HG02840 (cell line): ENCODE data around the gene EIF4EBP3.

ENCODE experiments used
- ATAC-seq: cut with Tn5 transposase; IDR thresholded peaks from one replicate; pipeline ENCODE4 v1.9.1; 2021; ENCODE audit warnings: mild to moderate bottlenecking, moderate library complexity, moderate number of reproducible peaks; ENCODE audit not compliant: unreplicated experiment, low FRiP score

EIF4EBP3 gene

DNA sequence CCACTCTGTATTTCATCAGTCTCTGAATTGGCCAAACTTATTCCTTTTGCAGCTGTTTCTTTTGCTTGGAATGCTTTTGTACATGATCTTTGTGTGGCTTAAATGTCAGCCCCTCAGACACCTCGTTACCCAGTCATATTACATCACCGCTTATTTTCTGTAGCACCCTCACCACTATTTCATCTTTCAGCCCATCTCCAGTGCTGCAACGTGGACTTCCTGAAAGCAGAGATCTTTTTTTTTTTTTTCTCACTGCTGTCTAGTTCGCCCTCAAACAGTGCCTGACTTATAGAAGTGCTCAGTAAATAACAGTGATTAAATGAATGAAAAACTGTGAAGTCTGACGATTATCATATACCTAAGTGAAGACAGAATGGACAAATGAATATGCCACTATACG, 9.0 kb downstream of the EIF4EBP3 start:
- no peak for ATAC-seq

DNA sequence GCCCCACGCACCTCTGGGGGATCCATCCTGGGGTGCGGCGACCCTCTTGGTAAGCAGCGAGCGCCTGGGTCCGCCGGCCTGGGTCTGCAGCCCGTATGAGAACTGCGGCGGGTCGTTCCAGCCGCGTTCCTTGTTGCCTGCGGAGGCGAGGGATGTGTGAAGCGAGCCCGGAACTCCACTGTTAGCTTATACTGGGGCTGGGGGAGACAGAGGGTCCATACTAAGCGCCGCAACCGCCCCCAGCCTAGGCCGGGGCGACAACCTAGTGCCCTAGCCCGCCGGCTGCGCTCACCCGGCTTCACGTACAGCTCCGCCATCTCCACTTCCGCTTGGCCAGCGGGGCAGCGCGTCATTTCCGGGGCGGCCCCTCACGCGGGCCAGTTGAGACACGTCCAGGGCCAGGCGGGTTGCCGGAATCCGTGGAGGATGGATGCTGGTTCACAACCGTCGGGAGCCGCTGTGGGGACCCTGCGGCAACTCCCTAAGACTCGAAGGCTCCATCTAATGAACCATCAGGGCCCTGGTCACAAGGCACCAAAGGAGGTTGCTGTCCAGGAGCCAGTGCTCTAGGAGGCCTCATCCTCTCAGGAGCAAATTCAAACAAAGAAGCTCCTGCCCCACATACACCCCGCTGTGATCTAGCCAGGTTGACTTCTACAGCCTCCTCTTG, 9.8 kb downstream of the EIF4EBP3 start, which contains the start of gene SRA1:
SRA1 (minus strand) TSS at position 338 of the 670 bp plus-strand sequence; CDS start at position 317, 21 bp downstream.
- ATAC-seq = peak; percentile 96

DNA sequence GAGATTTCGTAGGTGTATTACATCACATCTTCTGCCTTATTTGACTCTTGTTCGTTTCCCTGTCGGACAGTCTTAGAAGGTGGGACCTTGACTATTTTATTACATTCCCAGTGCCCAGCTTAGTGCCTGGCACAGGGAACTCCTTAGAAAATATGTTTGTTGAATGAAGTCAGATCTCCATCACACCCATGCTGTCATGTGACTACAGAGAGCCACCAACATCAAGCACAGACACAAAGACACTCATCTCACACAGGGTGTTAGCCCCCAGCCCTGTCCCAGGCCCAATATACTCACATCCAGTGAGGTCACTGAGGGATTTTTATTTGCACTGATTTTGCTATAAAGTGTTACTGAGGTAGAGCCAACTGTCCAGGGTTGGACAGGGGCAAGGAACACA, 10.5 kb downstream of the EIF4EBP3 start:
- no peak for ATAC-seq

DNA sequence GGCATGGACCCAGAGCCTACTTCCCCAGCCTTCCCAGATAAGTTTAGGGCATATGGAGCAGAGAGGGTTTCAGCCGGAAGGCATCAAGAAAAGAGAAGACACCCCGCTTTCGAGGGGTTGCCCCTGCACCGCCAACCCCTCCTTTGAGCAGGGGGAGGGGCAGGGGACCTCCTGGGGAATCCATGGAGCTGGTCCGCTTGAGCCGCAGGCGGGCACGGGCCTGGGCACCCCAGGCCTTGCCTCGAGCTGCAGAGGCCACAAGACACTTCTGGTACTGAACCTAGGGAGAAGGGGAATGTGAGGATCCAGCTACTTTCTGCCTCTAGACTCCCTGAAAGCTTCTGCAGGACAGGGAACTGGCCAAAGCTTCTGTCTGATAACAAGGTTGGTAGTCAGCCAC, 11.1 kb downstream of the EIF4EBP3 start:
- no peak for ATAC-seq

DNA sequence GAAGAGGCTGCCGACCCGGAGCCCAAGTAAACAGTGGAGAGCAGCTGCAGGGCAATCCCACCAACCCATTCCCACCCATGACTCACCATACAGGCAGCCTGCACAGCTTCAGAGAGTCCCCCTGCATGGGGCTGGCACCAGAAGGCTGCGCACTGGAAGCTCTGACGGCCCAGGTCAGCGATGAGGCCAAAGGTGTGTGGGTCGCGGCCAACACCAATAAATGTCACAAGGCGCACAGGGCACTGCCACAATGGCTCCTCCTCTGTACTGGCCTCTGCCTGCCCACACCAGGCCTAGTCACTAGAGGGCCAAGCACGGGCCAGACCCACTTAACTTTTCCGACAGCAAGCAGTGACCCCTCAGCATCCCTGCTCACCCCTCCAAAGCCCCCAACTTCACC, 12.8 kb downstream of the EIF4EBP3 start:
- no peak for ATAC-seq

DNA sequence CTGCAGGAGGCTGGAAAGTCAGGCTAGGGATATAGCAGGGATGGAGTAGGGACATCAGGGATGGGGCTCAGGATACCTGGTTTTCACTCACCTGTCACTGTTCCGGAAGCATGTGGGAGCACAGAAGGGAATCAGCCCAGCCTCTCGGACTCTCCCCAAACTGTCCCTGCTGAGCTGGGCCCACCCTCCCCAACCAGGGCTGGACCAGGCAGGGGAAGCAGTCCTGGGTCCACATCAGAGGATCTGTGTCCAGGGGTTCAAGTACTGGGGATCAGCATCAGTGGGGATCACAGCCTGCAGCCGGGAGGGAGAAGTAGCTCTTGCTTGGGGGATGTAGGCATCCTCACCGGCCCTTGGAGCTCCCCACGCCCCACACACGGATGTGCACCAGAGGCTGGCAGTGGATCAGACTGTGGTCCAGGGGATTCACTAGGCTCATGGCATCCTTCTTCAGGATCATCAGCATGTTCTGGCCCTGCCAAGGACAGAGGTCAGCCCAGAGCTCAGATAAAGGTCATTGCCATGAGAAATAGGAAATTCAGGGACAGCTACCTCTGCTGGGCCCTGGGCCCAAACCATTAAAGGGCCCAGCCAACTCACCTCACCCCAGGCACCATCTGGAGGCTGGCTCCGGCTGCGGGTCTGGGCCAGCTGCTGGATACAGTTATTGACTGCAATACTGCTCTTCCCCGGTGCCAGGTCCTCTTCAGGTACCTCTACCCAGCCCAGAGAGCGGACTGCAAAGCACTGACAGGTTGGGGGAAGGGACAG, 14.5 kb downstream of the EIF4EBP3 start:
- no peak for ATAC-seq

DNA sequence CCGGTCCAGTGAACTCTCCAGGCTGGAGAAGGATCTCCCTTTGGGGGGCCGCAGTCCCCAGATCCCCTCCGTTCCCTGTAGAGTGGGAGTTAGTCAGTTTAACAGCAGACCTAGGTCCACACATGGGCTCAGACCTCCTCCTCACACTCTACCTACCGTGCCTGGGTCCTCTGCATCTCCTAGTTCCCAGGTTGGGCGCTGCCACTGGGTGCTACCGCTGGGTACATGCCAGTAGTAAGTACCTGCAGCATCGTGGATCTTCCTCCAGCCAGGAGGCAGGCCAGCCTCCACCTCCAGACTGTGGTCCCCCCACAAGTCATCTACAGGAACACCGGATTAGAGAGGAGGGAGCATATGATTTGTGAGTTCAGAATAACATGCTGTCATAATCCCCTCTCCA, 16.1 kb downstream of the EIF4EBP3 start:
- no peak for ATAC-seq

DNA sequence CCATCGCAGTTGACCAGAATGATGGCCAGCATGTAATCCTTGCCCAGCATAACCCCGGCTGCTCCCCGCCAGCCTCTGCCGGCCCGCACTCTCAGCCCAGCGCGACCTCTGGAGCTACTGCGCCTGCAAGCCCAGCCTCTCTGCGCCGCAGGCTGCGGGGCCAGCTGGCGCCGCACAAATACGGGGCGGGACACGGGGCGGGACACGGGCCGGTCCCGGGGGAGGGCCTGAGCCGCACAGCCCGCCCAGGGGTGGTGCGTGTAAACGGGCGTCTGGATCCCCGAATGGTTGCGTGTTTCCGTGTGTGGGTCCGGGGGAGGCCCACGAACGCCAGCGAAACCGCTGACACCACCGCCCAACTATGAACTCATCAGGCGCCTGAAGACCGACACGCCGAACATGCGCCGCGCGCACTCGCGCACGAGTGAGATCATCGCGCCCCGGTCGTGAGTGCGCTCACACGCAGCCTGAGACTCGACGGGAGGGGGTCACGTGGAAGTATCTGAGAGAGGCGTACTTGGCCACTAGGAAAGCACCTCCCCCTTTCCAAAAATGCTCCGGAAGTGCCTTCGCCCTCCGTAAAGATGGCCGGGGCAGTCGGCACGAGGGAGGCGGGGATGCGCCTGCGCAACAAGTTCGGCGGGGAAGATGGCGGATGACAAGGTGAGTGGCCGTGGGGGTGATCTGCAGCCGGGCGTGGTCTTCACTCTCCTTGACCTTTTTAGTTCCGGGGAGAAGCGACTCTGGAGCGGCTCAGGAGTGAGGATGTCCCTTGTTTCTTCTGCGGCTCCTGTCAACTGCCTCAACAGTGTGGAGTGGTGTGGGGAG, 16.9 kb downstream of the EIF4EBP3 start, which contains the start of the genes APBB3 and SLC35A4:
APBB3 (minus strand) TSS at position 403 of the 828 bp plus-strand sequence; CDS start at position 50, 353 bp downstream.
SLC35A4 (plus strand) TSS at position 633 of the 828 bp plus-strand sequence. CDS start 2,342 bp downstream, outside the sequence.
- peak; percentile 91 for ATAC-seq

DNA sequence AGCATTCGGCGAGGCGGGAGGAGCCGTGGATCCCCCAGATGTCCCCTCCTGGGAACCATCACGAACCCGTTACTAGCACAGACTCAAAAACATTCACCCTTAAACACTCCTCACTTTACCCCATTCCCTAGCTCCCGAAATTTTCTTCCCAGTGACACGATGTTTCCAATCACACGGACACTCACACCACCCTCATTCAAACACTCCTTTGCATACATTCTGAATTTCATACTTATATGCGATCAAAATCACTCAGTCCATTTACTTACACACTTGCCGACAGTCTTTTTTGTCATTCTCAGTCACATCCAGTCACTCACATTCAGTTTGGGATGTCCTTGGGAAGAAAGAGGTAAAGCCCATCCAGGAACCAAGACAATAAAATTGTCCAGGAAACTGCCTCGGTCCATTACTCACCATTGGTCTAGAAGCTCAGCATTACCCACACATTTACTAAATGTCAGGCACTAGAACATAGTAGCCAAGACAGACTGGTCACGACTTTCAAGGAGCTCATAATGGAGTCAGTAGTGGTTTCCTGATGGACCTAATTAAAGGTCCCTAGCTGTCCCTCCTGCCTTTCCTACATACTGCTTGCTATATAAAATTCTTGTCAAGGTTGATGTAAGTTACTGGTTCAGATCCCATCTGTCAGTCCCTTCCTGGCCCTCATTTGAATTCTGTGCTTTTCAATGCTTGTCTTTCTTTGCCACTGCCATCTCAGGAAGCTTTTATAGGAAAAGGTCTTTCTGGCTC, 17.7 kb downstream of the EIF4EBP3 start:
- ATAC-seq = no peak

DNA sequence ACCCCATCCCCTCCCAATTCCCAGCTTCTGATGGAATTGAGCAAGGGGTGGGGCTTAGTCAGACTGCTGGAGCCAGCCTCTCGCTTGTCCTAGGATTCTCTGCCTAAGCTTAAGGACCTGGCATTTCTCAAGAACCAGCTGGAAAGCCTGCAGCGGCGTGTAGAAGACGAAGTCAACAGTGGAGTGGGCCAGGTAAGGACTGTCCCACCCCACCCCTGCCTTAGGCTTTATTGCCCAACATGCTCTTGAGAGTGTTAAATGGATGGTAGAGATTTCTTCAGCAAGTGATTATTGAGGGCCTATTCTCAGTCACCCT, 18.3 kb downstream of the EIF4EBP3 start:
- no peak for ATAC-seq

DNA sequence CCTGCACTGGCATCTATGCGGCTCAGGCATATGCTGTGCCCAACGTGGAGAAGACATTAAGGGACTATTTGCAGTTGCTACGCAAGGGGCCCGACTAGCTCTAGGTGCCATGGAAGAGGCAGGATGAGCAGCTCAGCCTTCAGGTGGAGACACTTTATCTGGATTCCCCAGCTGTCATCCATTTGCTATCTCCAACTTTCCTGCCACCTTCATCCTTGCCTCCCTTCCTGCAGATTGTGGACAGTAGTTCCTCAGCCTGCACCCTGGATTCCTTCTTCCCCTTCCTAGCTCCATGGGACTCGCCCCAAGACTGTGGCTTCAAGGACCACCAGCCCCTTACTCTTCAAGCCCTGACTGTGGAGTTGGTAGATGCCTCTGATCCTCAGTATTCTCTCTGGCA, 19.2 kb downstream of the EIF4EBP3 start:
- no peak for ATAC-seq

DNA sequence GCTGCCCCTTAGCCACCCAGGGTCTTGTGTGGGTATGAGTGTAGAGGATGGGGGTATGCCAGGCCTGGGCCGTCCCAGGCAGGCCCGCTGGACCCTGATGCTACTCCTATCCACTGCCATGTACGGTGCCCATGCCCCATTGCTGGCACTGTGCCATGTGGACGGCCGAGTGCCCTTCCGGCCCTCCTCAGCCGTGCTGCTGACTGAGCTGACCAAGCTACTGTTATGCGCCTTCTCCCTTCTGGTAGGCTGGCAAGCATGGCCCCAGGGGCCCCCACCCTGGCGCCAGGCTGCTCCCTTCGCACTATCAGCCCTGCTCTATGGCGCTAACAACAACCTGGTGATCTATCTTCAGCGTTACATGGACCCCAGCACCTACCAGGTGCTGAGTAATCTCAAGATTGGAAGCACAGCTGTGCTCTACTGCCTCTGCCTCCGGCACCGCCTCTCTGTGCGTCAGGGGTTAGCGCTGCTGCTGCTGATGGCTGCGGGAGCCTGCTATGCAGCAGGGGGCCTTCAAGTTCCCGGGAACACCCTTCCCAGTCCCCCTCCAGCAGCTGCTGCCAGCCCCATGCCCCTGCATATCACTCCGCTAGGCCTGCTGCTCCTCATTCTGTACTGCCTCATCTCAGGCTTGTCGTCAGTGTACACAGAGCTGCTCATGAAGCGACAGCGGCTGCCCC, 19.8 kb downstream of the EIF4EBP3 start:
- ATAC-seq = no peak

DNA sequence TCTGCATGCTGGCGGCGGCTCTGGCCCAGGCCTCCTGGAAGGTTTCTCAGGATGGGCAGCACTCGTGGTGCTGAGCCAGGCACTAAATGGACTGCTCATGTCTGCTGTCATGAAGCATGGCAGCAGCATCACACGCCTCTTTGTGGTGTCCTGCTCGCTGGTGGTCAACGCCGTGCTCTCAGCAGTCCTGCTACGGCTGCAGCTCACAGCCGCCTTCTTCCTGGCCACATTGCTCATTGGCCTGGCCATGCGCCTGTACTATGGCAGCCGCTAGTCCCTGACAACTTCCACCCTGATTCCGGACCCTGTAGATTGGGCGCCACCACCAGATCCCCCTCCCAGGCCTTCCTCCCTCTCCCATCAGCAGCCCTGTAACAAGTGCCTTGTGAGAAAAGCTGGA, 20.4 kb downstream of the EIF4EBP3 start:
- no peak for ATAC-seq

DNA sequence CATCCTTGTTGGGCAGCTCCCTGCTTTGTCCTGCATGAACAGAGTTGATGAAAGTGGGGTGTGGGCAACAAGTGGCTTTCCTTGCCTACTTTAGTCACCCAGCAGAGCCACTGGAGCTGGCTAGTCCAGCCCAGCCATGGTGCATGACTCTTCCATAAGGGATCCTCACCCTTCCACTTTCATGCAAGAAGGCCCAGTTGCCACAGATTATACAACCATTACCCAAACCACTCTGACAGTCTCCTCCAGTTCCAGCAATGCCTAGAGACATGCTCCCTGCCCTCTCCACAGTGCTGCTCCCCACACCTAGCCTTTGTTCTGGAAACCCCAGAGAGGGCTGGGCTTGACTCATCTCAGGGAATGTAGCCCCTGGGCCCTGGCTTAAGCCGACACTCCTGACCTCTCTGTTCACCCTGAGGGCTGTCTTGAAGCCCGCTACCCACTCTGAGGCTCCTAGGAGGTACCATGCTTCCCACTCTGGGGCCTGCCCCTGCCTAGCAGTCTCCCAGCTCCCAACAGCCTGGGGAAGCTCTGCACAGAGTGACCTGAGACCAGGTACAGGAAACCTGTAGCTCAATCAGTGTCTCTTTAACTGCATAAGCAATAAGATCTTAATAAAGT, 21.1 kb downstream of the EIF4EBP3 start:
- ATAC-seq = no peak

DNA sequence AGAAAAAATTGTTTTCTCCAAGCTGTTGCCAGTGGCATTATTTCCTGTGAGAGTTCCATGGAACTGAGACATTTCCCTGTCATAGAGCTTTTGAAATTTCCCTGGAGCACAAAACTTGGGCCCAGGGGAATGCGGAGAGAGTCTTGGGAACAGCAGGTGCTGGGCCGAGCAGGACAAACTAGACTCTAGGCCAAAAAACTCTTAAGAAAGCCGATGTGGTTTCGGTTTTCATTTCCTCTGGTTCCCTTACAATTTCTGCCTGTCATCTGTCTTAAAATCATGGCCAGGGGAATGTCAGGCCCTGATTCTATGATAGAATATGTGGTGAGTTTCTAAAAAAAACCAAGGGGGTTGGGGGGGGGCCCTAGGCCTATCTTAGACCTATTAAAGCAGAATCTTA, 21.7 kb downstream of the EIF4EBP3 start:
- no peak for ATAC-seq

DNA sequence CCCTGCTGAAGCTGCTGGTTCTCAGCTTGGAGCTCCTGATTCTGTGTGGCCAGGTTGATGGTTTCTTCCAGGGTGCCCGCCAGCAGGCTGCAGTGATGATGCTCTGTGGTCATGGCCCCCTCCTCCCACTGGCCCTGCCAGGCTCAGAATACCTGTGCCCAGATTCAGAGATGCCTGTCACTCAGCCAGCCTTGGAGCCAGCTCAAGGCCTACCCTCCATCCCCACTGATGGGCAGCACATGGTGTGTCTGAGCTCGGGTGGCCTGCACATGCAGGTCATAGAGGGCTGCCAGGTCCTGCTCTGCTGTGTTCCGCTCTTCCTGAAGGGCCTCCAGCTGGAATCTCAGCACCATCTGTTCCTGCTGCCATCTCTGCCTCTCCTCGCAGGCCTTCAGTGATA, 22.6 kb downstream of the EIF4EBP3 start:
- no peak for ATAC-seq

DNA sequence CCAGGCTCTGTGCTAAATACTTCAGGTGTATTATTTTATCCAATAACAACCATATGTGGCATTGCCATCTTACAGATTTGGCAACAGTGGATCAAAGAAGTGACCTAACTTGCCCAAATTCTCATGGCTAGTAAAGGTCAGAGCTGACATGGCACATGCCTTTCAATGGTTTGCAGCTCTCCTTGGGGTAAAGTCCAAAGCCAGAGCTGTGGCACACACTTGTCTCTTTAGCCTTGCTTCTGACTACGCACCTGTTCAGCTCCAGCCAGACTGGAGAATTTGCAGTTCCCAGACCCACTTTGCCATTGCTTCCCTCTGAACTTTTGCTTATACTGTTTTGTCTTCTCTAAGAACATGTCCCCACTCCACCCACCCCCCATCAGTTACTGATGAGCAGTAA, 23.0 kb downstream of the EIF4EBP3 start:
- no peak for ATAC-seq

DNA sequence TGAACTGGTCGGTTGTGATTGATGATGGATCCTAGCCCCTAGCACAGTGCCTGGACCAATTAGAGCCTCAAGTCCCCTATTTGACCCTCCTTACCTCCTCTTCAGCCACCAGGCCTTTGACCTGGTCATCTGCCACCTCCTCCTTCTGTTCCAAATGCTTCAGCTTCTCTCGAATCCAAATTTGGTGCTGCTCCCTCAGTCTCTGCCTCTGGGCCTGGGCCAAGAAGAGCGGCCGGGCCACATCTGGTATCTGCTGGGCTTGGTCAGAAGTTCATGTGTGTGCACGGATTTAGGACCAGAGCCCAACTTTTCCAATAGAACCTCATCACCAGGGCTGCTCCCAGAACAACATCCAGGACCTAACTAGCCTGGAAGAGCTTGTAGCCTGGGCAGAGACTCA, 23.6 kb downstream of the EIF4EBP3 start:
- no peak for ATAC-seq

DNA sequence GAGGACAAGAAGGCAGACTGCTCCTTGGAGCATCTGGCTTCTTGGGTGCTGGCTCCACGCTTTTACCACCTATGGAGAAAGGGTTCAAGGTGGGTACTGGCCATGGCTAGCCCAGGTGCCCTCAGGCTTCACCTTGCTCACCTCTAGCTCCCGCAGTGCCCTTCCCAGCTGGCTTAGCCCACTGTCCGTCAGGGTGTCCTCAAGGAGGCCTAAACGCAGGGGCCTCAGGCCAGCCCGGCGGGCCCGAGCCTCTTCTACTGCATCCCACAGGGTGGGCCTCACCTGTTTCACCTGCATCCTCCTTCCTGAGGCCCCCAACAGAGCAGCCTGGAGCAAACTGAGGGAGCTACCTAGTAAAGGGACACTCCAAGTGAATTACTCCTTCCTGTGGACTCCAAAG, 26.2 kb downstream of the EIF4EBP3 start:
- ATAC-seq = no peak
